GM12872 (cell line): ENCODE measurements around the gene TMEM69.

ENCODE experiments used
- CTCF ChIP-seq: IDR thresholded peaks from 3 replicates; pipeline ENCODE4 v1.5.1; 2011; ENCODE audit warnings: low read depth, mild to moderate bottlenecking, low read length, moderate library complexity; ENCODE audit not compliant: insufficient read depth

The TMEM69 gene

GRCh38 chr1:45730075-45730779 is 42.2 kb downstream of the TMEM69 start:
- TF ChIP-seq CTCF = no peak

- TF ChIP-seq CTCF = no peak
Measured at GRCh38 chr1:45730780-45731319, 42.9 kb downstream of the TMEM69 start.

GRCh38 chr1:45739137-45739536 is 51.2 kb downstream of the TMEM69 start:
- TF ChIP-seq CTCF = no peak
